HEK293T (cell line): ENCODE data around the gene PCDHB16.
"Not testable (repeated sequence)": the region's sequence is repeated elsewhere in the genome, so short reads cannot be mapped to it uniquely, and the experiment has no call there.

Source experiments
- ARNT ChIP-seq: fragments of 450-650 bp; IDR thresholded peaks from 2 replicates; pipeline ENCODE4 v1.6.1; 2017; ENCODE audit warnings: mild to moderate bottlenecking
- ELF4 ChIP-seq: fragments of 450-650 bp; IDR thresholded peaks from 2 replicates; pipeline ENCODE4 v1.6.1; 2017; ENCODE audit warnings: antibody characterized with exemption
- FOXA1 ChIP-seq: fragments of 450-650 bp; IDR thresholded peaks from 2 replicates; pipeline ENCODE4 v1.6.1; 2016; ENCODE audit warnings: mild to moderate bottlenecking
- HDGF ChIP-seq: fragments of 450-650 bp; IDR thresholded peaks from 2 replicates; pipeline ENCODE4 v1.6.1; 2017; ENCODE audit warnings: antibody characterized with exemption, borderline replicate concordance
- LEF1 ChIP-seq: fragments of 450-650 bp; IDR thresholded peaks from 2 replicates; pipeline ENCODE4 v1.6.1; 2017; ENCODE audit warnings: mild to moderate bottlenecking, borderline replicate concordance
- SP1 ChIP-seq: fragments of 450-650 bp; IDR thresholded peaks from 2 replicates; pipeline ENCODE4 v1.6.1; 2017
- SUZ12 ChIP-seq: fragments of 450-650 bp; IDR thresholded peaks from 2 replicates; pipeline ENCODE4 v1.6.1; 2016; ENCODE audit warnings: mild to moderate bottlenecking
- TARDBP ChIP-seq: fragments of 450-650 bp; IDR thresholded peaks from 2 replicates; pipeline ENCODE4 v1.6.1; 2016
- TF ChIP-seq, protein P1 (sequence below): fragments of 450-650 bp; IDR thresholded peaks from 2 replicates; pipeline ENCODE4 v1.6.1; 2016

DNA sequence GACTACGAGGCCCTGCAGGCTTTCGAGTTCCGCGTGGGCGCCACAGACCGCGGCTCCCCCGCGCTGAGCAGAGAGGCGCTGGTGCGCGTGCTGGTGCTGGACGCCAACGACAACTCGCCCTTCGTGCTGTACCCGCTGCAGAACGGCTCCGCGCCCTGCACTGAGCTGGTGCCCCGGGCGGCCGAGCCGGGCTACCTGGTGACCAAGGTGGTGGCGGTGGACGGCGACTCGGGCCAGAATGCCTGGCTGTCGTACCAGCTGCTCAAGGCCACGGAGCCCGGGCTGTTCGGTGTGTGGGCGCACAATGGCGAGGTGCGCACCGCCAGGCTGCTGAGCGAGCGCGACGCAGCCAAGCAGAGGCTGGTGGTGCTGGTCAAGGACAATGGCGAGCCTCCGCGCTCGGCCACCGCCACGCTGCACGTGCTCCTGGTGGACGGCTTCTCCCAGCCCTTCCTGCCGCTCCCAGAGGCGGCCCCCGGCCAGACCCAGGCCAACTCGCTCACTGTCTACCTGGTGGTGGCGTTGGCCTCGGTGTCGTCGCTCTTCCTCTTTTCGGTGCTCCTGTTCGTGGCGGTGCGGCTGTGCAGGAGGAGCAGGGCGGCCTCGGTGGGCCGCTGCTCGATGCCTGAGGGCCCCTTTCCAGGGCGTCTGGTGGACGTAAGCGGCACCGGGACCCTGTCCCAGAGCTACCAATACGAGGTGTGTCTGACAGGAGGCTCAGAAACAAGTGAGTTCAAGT is 2.1 kb downstream of the PCDHB16 start:
- TF ChIP-seq, protein P1, sequence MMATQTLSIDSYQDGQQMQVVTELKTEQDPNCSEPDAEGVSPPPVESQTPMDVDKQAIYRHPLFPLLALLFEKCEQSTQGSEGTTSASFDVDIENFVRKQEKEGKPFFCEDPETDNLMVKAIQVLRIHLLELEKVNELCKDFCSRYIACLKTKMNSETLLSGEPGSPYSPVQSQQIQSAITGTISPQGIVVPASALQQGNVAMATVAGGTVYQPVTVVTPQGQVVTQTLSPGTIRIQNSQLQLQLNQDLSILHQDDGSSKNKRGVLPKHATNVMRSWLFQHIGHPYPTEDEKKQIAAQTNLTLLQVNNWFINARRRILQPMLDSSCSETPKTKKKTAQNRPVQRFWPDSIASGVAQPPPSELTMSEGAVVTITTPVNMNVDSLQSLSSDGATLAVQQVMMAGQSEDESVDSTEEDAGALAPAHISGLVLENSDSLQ, result not testable (repeated sequence)
- TF ChIP-seq SUZ12, ARNT, LEF1, HDGF, FOXA1, TARDBP, SP1, ELF4: not testable (repeated sequence)
